ENCODE results near the gene BET1L.

BET1L gene

DNA sequence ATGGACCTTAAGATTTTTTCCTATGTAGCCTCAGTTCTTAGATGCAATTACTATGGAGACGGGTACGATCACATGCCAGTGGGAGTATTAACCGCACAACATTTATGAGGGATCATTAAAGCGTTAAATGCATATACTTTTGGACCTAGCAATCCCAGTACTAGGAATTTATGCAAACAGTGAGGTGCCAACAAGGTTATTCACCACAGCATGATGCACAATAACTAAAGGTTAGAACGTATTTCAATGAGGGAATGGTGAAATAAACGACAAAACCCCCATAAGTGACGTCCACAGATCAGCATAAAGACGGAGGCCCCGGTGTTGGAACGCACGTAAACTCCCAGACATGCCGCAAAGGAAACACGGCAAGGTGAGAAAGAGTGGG lies 28.4 kb upstream of the BET1L start:
- H3K4me1 ChIP-seq (ENCODE audit: low read length), result peaks cover 15% of the 10 kb centered on the region
- H3K9me3 ChIP-seq (ENCODE audit: insufficient read depth, low read length), result no peaks in the 10 kb centered on the region
- H3K4me2 ChIP-seq (ENCODE audit: low read length), result peak overlapping the region; percentile 94
- peak overlapping the region; percentile 97 for H3K4me3 ChIP-seq (ENCODE audit: low read length)
- peak overlapping the region; percentile 82 for H3K9ac ChIP-seq (ENCODE audit: low read length)
- peaks cover 44% of the 10 kb centered on the region for H3K79me2 ChIP-seq (ENCODE audit: low read length)
- 0 out of 2 replicates have a peak overlapping the region, but pooled peaks have one; percentile 25 for H3K27ac ChIP-seq (ENCODE audit: low read length)
- H2AFZ ChIP-seq (ENCODE audit: low read depth, low read length), result peak overlapping the region; percentile 55
- TF ChIP-seq, protein P1, sequence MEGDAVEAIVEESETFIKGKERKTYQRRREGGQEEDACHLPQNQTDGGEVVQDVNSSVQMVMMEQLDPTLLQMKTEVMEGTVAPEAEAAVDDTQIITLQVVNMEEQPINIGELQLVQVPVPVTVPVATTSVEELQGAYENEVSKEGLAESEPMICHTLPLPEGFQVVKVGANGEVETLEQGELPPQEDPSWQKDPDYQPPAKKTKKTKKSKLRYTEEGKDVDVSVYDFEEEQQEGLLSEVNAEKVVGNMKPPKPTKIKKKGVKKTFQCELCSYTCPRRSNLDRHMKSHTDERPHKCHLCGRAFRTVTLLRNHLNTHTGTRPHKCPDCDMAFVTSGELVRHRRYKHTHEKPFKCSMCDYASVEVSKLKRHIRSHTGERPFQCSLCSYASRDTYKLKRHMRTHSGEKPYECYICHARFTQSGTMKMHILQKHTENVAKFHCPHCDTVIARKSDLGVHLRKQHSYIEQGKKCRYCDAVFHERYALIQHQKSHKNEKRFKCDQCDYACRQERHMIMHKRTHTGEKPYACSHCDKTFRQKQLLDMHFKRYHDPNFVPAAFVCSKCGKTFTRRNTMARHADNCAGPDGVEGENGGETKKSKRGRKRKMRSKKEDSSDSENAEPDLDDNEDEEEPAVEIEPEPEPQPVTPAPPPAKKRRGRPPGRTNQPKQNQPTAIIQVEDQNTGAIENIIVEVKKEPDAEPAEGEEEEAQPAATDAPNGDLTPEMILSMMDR (IDR thresholded peaks at IDR 0.05; ENCODE audit: low read depth, low read length), result no peak
- TF ChIP-seq EZH2phosphoT487 (IDR thresholded peaks at IDR 0.05; ENCODE audit: low read depth), result no peak
- no peaks in the 10 kb centered on the region; the same call in 1 of the 2 replicates for H4K20me1 ChIP-seq (ENCODE audit: insufficient read depth, low read length)
- H3K27me3 ChIP-seq (ENCODE audit: low read depth, low read length), result no peaks in the 10 kb centered on the region
- H3K36me3 ChIP-seq (replicated peaks; ENCODE audit: low read depth, low read length), result no peaks in the 10 kb centered on the region

DNA sequence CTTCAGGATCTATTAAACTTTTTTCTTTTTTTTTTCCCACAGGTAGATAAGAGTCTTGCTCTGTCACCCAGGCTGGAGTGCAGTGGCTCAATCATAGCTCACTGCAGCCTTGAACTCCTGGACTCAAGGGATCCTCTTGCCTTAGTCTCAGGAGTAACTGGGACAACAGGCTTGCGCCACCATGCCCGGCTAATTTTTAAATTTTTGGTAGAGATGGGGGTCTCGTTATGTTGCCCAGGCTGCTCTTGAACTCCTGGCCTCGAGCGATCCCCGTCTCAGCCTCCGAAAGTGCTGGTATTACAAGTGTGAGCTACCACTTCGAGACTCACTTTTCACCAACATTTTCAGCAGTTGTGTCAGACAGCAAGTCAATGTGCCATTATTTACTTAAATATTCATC lies 28.0 kb upstream of the BET1L start:
- no peak for TF ChIP-seq EZH2phosphoT487 (IDR thresholded peaks at IDR 0.05; ENCODE audit: low read depth)
- TF ChIP-seq, protein P1 (IDR thresholded peaks at IDR 0.05; ENCODE audit: low read depth, low read length), result no peak
- peak overlapping the region; percentile 97 for H3K4me3 ChIP-seq (ENCODE audit: low read length)
- H3K9ac ChIP-seq (ENCODE audit: low read length), result peak overlapping the region; percentile 82
- H3K27ac ChIP-seq (ENCODE audit: low read length), result no peak overlapping the region
- no peaks in the 10 kb centered on the region; the same call in 1 of the 2 replicates for H4K20me1 ChIP-seq (ENCODE audit: insufficient read depth, low read length)
- no peaks in the 10 kb centered on the region for H3K9me3 ChIP-seq (ENCODE audit: insufficient read depth, low read length)
- no peaks in the 10 kb centered on the region for H3K27me3 ChIP-seq (ENCODE audit: low read depth, low read length)
- H3K79me2 ChIP-seq (ENCODE audit: low read length), result peaks cover 40% of the 10 kb centered on the region
- peak overlapping the region; percentile 94 for H3K4me2 ChIP-seq (ENCODE audit: low read length)
- H2AFZ ChIP-seq (ENCODE audit: low read depth, low read length), result no peak overlapping the region
- H3K36me3 ChIP-seq (replicated peaks; ENCODE audit: low read depth, low read length), result no peaks in the 10 kb centered on the region
- H3K4me1 ChIP-seq (ENCODE audit: low read length), result peaks cover 15% of the 10 kb centered on the region

DNA sequence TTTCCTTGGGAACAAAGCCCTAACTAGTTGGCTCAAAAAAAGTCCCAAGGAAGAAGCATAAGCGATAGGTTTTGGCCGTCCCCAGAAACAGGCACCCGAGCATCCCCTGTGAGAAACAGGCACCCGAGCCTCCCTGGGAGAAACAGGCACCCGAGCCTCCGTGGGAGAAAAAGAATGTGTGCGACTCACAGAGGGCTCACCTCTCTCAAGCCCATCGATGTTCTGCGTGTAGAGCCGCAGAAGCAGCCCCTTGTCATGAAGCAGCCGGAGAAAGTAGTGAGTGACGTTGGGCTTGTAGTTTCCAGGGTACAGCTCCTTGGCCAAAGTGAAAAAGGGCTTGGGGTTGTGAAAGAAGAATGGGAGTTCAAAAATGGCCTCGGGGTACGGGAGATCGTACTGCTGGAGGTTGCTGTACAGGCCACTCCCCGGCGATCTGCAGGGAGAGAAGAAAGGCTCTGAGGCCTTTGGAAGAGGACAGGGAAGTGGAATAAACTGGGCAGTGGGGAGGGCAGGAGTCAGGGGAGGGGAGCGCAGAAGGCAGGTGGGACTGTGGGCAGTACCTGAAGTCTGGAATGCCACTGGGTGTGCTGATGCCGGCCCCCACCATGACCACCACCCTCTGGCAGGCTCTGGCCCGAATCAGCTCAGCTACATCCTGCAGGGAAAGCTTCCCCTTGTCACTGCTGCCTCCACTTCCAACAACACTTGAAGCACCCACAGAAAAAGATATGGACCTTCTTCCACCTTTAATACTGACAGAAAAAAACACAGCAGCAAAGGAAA lies 25.8 kb upstream of the BET1L start:
- no peak overlapping the region for H2AFZ ChIP-seq (ENCODE audit: low read depth, low read length)
- H3K4me3 ChIP-seq (ENCODE audit: low read length), result no peak overlapping the region
- H3K9ac ChIP-seq (ENCODE audit: low read length), result no peak overlapping the region
- TF ChIP-seq, protein P1 (IDR thresholded peaks at IDR 0.05; ENCODE audit: low read depth, low read length), result no peak
- TF ChIP-seq EZH2phosphoT487 (IDR thresholded peaks at IDR 0.05; ENCODE audit: low read depth), result no peak
- H3K9me3 ChIP-seq (ENCODE audit: insufficient read depth, low read length), result no peaks in the 10 kb centered on the region
- no peaks in the 10 kb centered on the region for H3K27me3 ChIP-seq (ENCODE audit: low read depth, low read length)
- peaks cover 19% of the 10 kb centered on the region for H3K79me2 ChIP-seq (ENCODE audit: low read length)
- H3K36me3 ChIP-seq (replicated peaks; ENCODE audit: low read depth, low read length), result no peaks in the 10 kb centered on the region
- H4K20me1 ChIP-seq (ENCODE audit: insufficient read depth, low read length), result no peaks in the 10 kb centered on the region; the same call in 1 of the 2 replicates
- peaks cover 10% of the 10 kb centered on the region for H3K4me1 ChIP-seq (ENCODE audit: low read length)
- H3K4me2 ChIP-seq (ENCODE audit: low read length), result no peak overlapping the region
- no peak overlapping the region for H3K27ac ChIP-seq (ENCODE audit: low read length)

DNA sequence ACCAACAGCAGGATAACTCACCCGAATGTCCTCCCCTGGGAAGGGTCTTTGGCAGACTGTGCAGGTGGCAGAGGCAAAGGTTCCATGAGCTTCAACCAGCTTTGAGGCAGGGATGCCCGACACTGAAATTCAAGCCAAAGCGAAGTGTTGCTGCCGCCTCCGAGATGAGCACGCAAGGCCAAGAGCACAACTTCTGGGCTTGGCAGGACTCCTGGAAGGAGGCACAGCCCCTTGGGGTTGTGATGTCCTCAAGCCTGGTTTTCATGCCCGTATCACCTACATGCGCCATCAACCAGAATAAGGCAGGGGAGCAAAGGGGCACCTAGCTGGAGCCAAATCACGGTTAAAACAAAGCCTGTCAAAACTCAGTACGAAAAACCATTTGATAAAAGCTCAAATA lies 23.2 kb upstream of the BET1L start:
- no peak for TF ChIP-seq EZH2phosphoT487 (IDR thresholded peaks at IDR 0.05; ENCODE audit: low read depth)
- TF ChIP-seq, protein P1 (IDR thresholded peaks at IDR 0.05; ENCODE audit: low read depth, low read length), result no peak
- H3K27me3 ChIP-seq (ENCODE audit: low read depth, low read length), result no peaks in the 10 kb centered on the region
- no peak overlapping the region for H3K9ac ChIP-seq (ENCODE audit: low read length)
- H4K20me1 ChIP-seq (ENCODE audit: insufficient read depth, low read length), result no peaks in the 10 kb centered on the region
- peaks cover under 1% of the 10 kb centered on the region; the same call in 1 of the 2 replicates for H3K79me2 ChIP-seq (ENCODE audit: low read length)
- no peak overlapping the region for H3K4me2 ChIP-seq (ENCODE audit: low read length)
- H3K9me3 ChIP-seq (ENCODE audit: insufficient read depth, low read length), result no peaks in the 10 kb centered on the region
- peaks cover 3% of the 10 kb centered on the region for H3K4me1 ChIP-seq (ENCODE audit: low read length)
- no peak overlapping the region for H3K27ac ChIP-seq (ENCODE audit: low read length)
- no peak overlapping the region for H2AFZ ChIP-seq (ENCODE audit: low read depth, low read length)
- no peak overlapping the region for H3K4me3 ChIP-seq (ENCODE audit: low read length)
- H3K36me3 ChIP-seq (replicated peaks; ENCODE audit: low read depth, low read length), result no peaks in the 10 kb centered on the region

All from OCI-LY3 (cell line).